Hematopoietic multipotent progenitor cell treated with erythropoietin and hydrocortisone succinate and interleukin-3 and kit ligand, for 8 days (in vitro differentiated cells): ENCODE measurements around the gene FIGN.

Experiments
- DNase-seq: peaks from one replicate; pipeline ENCODE4 v3.0.0-alpha.2; 2015

Gene FIGN

GRCh38 chr2:163607630-163608029, 128.2 kb downstream of the FIGN start:
- DNase-seq, result no peak

DNA sequence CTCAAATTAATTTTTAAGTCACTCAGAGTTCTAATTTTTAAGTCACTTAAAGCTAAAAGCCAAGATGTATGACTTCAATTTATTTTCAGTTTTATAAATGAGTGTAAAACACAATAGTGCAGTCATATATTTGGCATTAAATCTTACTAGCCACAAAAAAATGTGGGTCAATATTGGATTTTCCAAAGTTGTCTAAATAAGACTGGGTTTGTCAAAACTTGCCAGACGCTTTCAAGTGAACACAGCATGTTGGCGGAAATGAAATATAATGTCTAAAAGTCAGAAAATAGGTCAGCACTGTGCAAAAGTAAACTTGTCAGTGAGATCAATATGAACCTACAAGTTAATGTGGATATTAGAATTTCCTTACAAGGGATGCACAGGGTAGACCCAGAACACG, 128.9 kb downstream of the FIGN start:
- no peak for DNase-seq

DNA sequence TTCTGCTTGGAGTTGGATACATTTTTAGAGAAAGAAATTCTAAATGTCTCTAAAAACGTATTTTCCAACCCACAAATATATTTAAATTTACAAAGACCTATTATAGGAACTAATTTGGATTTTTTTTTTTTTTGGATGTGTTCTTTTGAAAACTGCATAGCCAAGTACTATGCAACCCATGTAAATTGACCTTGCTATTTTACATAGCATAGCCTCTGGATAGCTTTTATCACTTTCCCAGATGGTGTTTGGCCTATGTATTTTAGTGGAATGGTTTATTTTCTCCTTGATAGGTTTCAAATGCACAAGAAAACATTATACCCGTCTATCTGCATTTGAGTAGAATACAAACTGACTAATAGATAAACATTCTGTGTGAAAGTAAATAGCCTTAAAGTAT, 130.0 kb downstream of the FIGN start:
- no peak for DNase-seq

DNA sequence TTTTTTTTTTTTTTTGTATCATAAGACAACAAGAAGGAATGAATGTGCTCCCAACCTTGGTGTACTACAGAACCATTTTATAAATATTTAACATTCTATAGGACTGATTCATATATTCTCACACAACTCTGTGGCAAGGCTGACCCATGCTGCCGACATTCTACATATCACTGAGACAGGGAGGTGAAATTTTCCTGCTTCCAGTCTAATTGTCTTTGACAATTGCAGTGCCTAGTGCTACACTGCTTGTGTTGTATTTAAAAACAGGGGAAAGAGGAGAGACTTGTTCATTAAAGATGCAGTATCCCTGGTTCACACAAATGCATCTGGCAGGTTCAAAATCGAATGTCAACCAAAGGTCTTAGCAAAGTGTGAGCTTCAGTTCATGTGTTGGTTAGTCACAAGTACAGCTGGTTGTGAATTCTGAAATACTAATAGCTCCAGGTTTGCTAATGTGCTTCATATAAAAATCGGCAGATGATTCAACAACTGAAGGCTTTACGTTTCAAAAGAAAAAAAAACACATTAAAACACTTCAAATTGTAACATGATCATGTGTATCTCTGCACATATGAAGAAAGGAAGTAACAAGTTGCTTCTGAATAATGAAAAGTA, 130.8 kb downstream of the FIGN start:
- no peak for DNase-seq

DNA sequence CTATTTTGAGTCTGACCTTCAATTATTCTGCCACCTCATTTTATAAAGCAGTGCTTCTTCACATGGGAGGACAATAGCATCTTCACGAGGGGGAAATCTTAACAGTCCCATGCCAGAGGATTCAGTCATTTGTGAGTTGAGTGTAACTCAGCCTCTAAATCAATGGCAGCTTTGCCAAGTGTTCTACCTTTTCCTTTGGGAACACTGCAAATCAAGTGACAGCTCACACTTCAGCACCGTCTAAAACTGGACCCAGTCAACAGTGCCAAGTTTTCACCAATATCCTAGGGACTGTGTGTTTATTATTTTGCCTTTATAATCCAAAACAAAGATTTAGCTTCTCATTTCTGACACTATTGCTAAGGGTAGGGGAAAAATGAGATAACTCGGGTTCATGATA, 133.6 kb downstream of the FIGN start:
- no peak for DNase-seq

GRCh38 chr2:163601377-163601776, 134.4 kb downstream of the FIGN start:
- DNase-seq, result no peak

DNA sequence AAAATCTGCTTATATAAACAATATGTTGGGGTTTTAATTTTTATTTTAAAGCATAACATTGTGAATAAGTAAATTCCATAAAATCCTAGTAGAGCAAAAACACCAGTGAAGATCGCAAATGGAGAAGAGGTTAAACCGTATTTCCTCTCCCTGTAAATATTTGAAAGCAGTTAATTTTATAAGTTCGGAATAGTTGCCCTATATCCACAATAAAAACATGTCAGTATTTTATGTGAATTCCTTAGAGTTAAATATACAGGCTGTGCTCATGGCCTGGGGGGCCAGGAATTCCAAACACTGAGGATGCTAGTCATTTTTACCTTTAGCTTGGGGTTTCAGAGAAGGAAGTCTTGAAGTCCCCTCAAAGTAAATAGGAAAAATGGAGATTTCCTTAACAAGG, 135.0 kb downstream of the FIGN start:
- DNase-seq, result no peak

DNA sequence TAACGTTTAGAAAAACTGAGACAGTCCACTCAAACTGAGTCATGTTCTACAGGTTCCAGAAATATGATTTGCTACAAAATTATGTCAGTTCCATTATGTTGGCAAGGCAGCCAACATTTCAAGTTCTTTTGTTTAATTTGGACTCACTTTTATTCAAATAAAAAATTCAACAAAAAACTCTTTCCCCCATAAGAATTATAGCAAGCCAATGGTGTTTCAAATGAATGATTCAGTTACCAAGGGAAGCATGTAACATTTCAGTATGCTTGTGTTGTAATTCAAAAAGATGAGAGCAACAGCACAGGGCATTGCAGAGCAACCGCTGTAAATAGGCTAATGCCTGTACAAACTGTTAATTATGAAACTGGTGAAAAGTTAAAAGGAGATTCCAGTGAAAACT, 140.8 kb downstream of the FIGN start:
- DNase-seq, result no peak

GRCh38 chr2:163594497-163594896, 141.3 kb downstream of the FIGN start:
- DNase-seq, result no peak

- DNase-seq, result no peak
Measured at GRCh38 chr2:163593982-163594381, 141.8 kb downstream of the FIGN start.

DNA sequence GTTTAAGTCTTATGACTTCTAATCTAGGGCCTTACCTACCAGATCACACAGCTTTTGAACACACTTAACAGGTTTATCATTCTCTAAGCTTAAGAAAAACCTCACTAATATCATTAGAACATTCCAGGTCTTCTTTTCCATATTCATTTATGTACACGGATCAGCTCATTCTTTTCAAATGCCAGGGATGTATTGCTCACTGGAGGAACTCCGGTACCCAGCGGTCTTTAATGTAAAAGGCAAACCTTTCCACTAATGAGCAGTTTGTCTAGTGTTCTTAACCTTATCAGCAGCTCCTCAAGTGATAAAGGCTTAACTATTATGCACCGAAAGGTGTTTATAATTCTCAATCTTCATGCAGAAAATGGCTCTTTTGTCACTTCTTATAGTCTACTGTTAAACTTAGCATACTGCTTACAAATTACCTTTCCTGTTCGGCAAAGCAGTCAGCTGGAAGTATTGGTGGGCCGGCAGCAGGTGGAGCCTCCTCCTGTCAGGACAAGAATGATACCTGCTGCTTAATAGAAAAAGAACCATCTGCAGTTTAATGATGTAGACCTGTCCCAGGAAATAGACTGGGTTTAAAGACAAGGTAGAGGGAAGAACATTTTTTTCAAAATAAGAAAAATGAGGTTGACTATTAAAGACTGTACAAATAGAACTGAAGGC, 142.7 kb downstream of the FIGN start:
- no peak for DNase-seq

- no peak for DNase-seq
Measured at GRCh38 chr2:163591461-163591860, 144.3 kb downstream of the FIGN start.

- no peak for DNase-seq
Measured at GRCh38 chr2:163580757-163581156, 155.1 kb downstream of the FIGN start.

DNA sequence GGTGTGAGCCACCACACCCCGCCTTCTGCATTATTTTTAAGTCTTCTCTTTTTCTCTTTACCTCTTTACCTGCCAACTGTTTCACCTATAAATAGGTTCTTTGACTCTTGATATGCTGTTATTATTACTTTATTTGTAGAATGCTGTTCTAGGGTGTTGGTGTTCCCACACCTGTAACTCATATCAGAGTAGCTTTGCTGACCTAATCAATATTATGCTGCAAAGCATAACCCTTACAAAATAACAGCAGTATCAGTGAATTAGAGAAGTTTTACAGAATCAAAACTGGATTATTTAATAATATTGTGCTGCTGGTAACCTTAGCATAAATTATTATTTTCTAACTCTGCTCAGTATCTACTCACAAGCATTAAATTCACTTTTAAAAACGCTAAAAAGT, 161.5 kb downstream of the FIGN start:
- no peak for DNase-seq

DNA sequence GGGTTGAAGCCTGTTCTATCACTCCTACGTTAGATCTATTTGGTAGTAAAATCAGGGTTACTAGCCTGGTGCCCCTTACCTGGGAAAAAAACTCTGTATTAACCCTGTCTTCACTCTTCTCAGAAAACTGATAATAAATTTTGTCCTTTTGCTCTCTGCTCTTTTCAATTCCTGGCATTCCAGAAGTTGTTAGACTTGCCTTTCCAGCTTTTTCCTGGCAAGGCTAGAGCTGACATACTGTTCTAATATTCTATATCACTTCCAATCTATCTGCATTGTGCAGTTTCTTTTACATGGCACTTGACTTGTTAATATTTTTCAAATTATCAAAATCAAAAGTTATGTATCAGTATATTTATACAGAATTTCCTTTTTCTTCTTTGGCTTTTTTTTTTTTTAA, 162.2 kb downstream of the FIGN start:
- no peak for DNase-seq

- DNase-seq, result no peak
Measured at GRCh38 chr2:163572850-163573249, 163.0 kb downstream of the FIGN start.

GRCh38 chr2:163571423-163572102, 164.2 kb downstream of the FIGN start:
- DNase-seq, result no peak

DNA sequence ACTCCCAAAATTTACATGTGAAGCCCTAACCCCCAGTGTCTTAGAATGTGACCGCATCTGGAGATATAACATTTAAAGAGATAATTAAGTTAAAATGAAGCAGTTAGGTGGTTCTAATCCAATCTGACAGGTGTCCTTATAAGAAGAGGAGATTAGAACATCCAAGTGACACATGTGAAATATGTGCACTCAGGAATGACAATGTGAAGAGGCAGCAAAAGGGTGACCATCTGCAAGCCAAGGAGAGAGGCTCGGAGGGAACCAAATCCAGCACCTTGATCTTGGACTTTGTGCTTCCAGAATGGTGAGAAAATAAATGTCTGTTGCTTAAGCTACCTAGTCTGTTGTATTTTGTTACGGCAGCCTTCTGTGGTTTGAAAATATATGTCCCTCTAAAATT, 165.4 kb downstream of the FIGN start:
- no peak for DNase-seq

DNA sequence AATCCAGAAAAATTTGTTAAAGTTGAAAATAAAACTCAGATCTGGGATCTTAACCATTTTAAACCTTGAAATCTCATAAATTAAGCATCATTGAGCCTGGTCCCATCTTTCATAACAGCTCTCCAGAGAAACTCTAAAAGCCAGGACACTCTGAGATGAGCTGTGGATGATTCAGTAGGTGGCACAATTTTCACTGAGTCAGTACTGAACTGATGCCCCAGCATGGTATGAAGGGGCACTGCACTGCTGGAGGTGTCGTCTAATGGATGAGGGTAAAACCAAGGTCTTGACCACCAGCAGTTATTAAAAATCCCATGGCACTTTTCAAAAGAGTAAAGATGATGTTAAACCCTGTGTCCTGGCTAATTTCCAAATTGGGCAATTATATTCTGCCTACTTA, 170.6 kb downstream of the FIGN start:
- DNase-seq, result no peak

GRCh38 chr2:163564236-163564635, 171.6 kb downstream of the FIGN start:
- DNase-seq, result no peak

GRCh38 chr2:163563336-163563735, 172.5 kb downstream of the FIGN start:
- DNase-seq, result no peak

DNA sequence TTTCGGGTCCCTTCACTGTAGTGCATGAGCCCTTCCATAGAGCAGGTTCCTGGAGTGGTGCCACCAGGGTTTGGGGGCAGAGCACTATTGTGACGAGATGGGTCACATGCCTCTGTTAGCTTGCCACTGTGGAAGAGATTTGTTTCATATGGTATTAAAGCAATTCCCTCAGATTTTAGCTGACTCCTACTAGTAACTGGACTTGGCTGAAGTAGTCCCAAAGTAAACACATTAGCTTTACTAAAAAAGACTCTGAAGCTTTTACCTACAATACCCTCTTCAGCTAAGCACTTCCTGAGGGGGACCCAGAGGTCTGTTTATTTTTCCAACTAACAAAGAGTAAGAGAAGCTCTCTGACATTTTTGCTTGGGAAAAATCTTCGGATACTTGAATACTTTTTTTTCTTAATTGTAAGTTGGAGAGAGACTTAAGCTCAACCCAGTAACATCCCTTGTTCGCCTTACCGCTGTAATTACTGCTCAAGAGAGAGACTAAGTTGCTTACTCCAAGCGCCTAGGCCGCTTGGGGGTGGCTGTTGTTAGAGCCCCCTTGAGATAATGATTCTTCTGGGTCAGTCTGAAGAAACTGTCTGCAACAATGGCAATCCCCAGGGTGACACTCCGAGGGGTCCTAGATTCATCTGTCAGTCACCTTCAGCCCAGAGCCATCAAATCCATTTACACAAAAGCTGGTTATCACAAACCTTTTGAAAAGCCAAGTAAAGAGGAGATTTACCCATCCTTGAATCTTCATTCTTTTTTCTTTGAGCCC, 177.4 kb downstream of the FIGN start:
- no peak for DNase-seq

DNA sequence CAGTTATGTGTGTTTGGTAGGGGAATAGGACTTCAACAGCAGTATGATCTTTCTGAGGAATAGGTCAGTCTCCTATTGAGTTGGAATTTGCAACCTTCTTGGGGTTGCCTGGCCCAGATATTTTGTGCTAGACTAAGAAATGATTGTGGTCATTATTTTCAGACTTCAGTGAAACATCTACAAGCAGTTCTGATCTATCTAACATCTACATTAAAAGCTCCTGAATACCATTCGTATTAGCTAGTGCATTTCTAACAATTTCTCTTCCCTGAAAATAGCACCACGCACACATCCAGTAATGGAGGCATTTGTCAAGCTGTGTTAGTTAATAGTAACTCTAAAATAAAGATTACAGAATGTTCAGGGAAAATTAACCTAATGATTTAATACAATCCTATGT, 179.3 kb downstream of the FIGN start:
- no peak for DNase-seq

GRCh38 chr2:163554864-163555263, 180.9 kb downstream of the FIGN start:
- no peak for DNase-seq
